ENCODE data around the gene TNS3.

- no peak for TF ChIP-seq EZH2 (IDR thresholded peaks at IDR 0.05)
- no peak for TF ChIP-seq POLR2AphosphoS5 (IDR thresholded peaks at IDR 0.05; ENCODE audit: borderline replicate concordance, low read depth, low read length)
Measured at GRCh38 chr7:47278043-47278442, 303.9 kb downstream of the TNS3 start.
